GM21717 (cell line): ENCODE data around the gene PGF.

Source experiments
- ATAC-seq: cut with Tn5 transposase; IDR thresholded peaks from one replicate; pipeline ENCODE4 v1.9.1; 2021; ENCODE audit warnings: mild to moderate bottlenecking, moderate library complexity; ENCODE audit not compliant: unreplicated experiment

The PGF gene

GRCh38 chr14:74905595-74906142 is 49.7 kb downstream of the PGF start:
- no peak for ATAC-seq

GRCh38 chr14:74904635-74905503 is 50.5 kb downstream of the PGF start:
- no peak for ATAC-seq

- ATAC-seq, result no peak
Measured at GRCh38 chr14:74902941-74903705, 52.3 kb downstream of the PGF start.

GRCh38 chr14:74898694-74899093 is 56.7 kb downstream of the PGF start:
- no peak for ATAC-seq

GRCh38 chr14:74898083-74898482 is 57.3 kb downstream of the PGF start:
- ATAC-seq, result no peak

GRCh38 chr14:74897642-74898041 is 57.8 kb downstream of the PGF start:
- no peak for ATAC-seq

- ATAC-seq, result no peak
Measured at GRCh38 chr14:74896400-74896799, 59.0 kb downstream of the PGF start.

GRCh38 chr14:74893614-74894091 is 61.7 kb downstream of the PGF start:
- ATAC-seq, result no peak

GRCh38 chr14:74892745-74893144 is 62.7 kb downstream of the PGF start:
- ATAC-seq, result no peak

GRCh38 chr14:74891870-74892269 is 63.5 kb downstream of the PGF start:
- no peak for ATAC-seq
